Bronchial epithelial cell (primary cell): Measurements from ENCODE around the gene TRIP13. TPM values are rescaled to one million over a fixed set of nuclear protein-coding genes. Genes with fewer than 3 reads are reported as not detected.
"Not testable (repeated sequence)": the region's sequence is repeated elsewhere in the genome, so short reads cannot be mapped to it uniquely, and the experiment has no call there.

Source experiments
- DNase-seq: peaks from one replicate; pipeline ENCODE4 v3.0.0-alpha.2; 2010; ENCODE audit warnings: low read depth
- FAIRE-seq: peaks from 2 replicates; lab custom pipeline; 2011; peaks lifted over from hg19 to GRCh38; lab: Jason Lieb, UNC
- H3K27me3 ChIP-seq: 2 replicates; pipeline ENCODE4 v1.5.1; 2011; ENCODE audit warnings: low read length; ENCODE audit not compliant: control insufficient read depth, insufficient read depth
- H3K36me3 ChIP-seq: 2 replicates; pipeline ENCODE4 v1.5.1; 2011; ENCODE audit warnings: low read length; ENCODE audit not compliant: control insufficient read depth, insufficient read depth
- H3K4me3 ChIP-seq: 2 replicates; pipeline ENCODE4 v1.5.1; 2011; ENCODE audit warnings: mild to moderate bottlenecking, low read depth, low read length, control low read depth
- CTCF ChIP-seq: IDR thresholded peaks from 2 replicates; pipeline ENCODE4 v1.5.1; 2011; ENCODE audit warnings: mild to moderate bottlenecking, moderate library complexity, low read length, control low read depth, inconsistent platforms; ENCODE audit not compliant: insufficient read depth, severe bottlenecking
- total RNA-seq: library from RNA; depleted of rRNA; stranded (reverse); fragments of >200 nt; gene quantifications from 2 replicates; pipeline ENCODE4 v1.2.1, GENCODE V29; 2014

TRIP13 gene
- total RNA-seq, 1 donor from 2014 or later = 1.8 TPM

DNA sequence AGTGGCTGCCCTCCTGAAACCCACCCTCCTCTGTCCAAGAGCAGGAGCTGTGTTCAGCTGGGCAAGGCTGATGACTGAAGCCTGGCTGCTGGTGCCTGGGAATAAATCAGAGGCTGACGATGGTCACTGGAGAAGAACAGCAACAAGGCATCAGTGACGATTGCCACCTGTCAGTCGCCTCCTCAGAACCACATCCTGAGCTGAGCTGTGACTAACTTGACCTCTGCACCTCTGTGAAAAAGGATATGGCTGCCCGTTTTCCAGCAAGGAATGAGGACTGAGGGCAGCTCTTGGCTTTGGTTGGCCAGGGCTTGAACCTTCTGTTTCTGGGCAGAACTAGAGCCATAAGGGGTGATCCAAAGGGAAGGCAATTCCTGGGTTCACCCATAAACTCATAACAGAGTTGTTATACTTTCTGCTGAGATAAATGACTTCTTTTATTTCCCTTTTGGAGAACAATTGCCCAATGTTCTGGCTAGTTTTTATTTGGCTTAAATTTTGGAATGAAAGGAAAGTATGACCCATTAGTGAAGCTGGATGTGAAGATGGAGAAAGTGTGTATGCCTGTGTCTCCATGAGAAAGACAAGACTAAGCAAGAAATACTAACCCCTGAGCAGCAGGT, 40.1 kb downstream of the TRIP13 start:
- Histone ChIP-seq H3K4me3 (no peak overlapping the region), H3K27me3 (peaks cover 3% of the 10 kb centered on the region), H3K36me3 (no peaks in the 10 kb centered on the region)
- no peak for DNase-seq
- no peak for FAIRE-seq
- no peak for TF ChIP-seq CTCF

GRCh38 chr5:933251-933861, 40.7 kb downstream of the TRIP13 start:
- Histone ChIP-seq H3K4me3 (no peak overlapping the region), H3K36me3 (no peaks in the 10 kb centered on the region), H3K27me3 (peaks cover 3% of the 10 kb centered on the region)
- no peak for TF ChIP-seq CTCF
- no peak for DNase-seq
- FAIRE-seq = no peak

DNA sequence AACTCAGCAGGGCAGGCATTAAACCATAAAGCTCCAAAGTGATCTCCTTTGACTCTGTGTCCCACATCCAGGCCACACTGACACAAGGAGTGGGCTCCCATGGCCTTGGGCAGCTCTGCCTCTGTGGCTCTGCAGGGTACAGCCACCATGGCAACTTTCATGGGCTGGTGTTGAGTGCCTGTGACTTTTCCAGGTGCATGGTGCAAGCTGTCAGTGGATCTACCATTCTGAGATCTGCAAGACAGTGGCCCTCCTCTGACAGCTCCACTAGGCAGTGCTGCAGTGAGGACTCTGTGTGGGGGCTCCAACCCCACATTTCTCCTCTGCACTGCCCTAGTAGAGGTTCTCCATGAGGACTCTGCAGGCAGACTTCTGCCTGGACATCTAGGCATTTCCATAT, 41.3 kb downstream of the TRIP13 start:
- FAIRE-seq, H3K36me3 ChIP-seq, H3K4me3 ChIP-seq, DNase-seq, H3K27me3 ChIP-seq: not testable (repeated sequence)

DNA sequence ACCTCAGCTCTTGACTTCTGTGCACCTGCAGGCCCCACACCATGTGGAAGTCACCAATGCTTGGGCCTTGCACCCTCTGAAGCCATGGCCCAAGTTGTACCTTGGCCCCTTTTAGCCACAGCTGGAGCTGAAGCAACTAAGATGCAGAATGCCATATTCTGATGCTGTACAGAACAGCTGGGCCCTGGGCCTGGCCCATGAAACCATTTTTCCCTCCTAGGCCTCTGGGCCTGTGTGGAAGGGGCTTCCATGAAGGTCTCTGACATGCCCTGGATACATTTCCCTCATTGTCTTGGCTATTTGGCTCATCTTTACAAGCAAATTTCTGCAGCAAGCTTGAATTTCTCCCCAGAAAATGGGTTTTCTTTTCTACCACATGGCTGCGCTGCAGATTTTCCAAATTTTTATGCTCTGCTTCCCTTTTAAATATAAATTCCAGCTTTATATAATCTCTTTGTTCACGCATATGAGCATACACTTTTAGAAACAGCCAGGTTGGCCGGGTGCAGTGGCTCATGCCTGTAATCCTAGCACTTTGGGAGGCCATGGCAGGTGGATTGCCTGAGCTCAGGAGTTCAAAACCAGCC, 41.8 kb downstream of the TRIP13 start:
- H3K27me3 ChIP-seq, H3K36me3 ChIP-seq, FAIRE-seq, DNase-seq, H3K4me3 ChIP-seq: not testable (repeated sequence)

DNA sequence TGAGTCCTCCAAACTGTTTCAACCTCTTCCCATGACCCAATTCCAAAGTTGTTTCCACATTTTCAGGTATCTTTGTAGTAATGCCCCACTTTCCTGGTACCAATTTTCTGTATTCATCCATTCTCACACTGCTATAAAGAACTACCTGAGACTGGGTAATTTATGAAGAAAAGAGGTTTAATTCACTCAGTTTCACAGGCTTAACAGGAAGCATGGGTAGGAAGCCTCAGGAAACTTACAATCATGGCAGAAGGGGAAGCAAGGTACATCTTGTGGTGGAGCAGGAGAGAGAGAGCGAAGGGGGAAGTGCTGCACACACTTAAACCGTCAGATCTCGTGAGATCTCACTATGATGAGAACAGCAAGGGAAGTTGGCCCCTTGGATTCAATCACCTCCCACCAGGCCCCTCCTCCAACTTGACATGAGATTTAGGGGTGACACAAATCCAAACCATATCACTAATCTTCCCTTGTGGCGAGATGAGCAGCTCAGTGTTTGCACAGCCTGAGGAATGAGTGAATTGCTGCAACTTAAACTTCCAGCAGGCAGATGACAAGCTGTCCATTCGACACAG, 42.9 kb downstream of the TRIP13 start:
- DNase-seq (no peak), FAIRE-seq (no peak)
- TF ChIP-seq CTCF = no peak
- Histone ChIP-seq H3K27me3 (peaks cover 5% of the 10 kb centered on the region), H3K36me3 (no peaks in the 10 kb centered on the region), H3K4me3 (no peak overlapping the region)

- Histone ChIP-seq H3K27me3 (peaks cover 4% of the 10 kb centered on the region), H3K4me3 (no peak overlapping the region), H3K36me3 (no peaks in the 10 kb centered on the region)
- DNase-seq (no peak), FAIRE-seq (no peak)
- no peak for TF ChIP-seq CTCF
Observed at GRCh38 chr5:936149-937144, 43.8 kb downstream of the TRIP13 start.
